MG63 (cell line): ENCODE data around the gene LRRC49. TPM values are rescaled to one million over a fixed set of nuclear protein-coding genes. Genes with fewer than 3 reads are reported as not detected.

Experiments
- DNase-seq: peaks from one replicate; pipeline ENCODE4 v3.0.0-alpha.2; 2020
- H3K27me3 ChIP-seq: fragments of 250-450 bp; sonication (Bioruptor Pico); 2 replicates; pipeline ENCODE4 v1.5.1; 2020; ENCODE audit warnings: mild to moderate bottlenecking, moderate library complexity
- H3K36me3 ChIP-seq: fragments of 250-450 bp; sonication (Bioruptor Pico); 2 replicates; pipeline ENCODE4 v1.5.1; 2020; ENCODE audit warnings: mild to moderate bottlenecking, moderate library complexity
- H3K4me3 ChIP-seq: fragments of 250-450 bp; sonication (Bioruptor Pico); 2 replicates; pipeline ENCODE4 v1.5.1; 2020; ENCODE audit warnings: mild to moderate bottlenecking, moderate library complexity
- H3K9me3 ChIP-seq: fragments of 250-450 bp; sonication (Bioruptor Pico); 2 replicates; pipeline ENCODE4 v1.5.1; 2020; ENCODE audit warnings: mild to moderate bottlenecking, moderate library complexity
- total RNA-seq: library from RNA; depleted of rRNA; stranded (reverse); fragments of >200 nt; shearing (Covaris generic); gene quantifications from 2 replicates; pipeline ENCODE4 v1.2.3, GENCODE V29; 2014; ENCODE audit warnings: low replicate concordance

The LRRC49 gene
- total RNA-seq, 1 experiment from 2014 or later: 8.3 TPM

DNA sequence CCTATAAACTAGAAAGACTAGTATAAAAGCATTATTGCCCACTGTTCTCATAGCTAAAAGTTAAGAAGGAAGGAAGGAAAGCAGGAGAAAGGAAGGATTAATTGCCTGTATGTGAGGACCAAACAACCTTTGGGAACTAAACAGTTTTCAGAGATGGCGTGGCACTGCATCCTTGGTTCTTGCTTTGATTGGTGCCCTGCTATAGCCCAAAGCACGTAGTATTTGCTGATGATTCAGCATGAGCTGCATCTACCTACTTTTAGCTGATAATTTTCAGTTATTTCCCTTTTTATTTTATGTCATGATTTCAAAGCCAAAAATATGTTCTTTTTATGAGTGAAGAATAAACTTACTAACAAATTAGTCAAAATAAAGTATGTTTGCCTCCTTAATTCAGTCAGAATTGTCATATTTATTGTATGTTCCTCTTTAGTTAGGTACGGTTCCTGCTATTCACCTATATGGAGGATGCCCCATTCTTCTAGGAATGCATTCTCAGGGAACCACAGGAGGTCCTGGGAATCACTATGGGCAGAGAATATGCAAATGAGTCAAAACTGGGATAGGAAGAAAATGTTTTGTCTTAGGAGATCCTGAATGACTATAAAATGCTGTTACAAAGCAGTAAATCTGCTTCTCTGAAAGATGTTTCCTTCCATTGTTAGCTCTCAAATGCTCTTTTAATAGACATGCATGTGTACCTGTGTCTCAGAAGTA, 157.2 kb downstream of the LRRC49 start:
- Histone ChIP-seq H3K4me3 (no peak overlapping the region), H3K27me3 (no peaks in the 10 kb centered on the region), H3K9me3 (peaks cover 9% of the 10 kb centered on the region), H3K36me3 (no peaks in the 10 kb centered on the region)
- DNase-seq: no peak

DNA sequence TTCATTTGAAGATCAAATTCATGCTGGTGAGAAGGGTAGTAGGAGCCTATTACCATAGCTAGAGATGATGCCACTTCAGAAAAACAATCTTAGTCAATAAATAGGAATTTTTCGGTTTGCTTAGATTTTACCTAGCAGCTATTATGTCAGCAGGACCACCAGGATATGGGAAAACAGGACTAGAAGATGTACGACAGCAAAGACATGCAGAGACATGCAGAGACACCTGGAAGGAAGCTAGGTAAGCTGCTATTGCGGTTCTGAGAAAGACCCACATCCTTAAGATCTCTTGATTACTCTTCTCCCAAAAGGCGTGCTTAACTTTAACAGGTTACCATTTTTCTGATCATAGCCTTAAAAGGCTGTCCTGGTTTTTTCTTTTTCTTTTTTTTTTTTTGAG, 157.8 kb downstream of the LRRC49 start:
- DNase-seq: no peak
- peaks cover 9% of the 10 kb centered on the region for H3K9me3 ChIP-seq
- H3K4me3 ChIP-seq: no peak overlapping the region
- no peaks in the 10 kb centered on the region for H3K36me3 ChIP-seq
- no peaks in the 10 kb centered on the region for H3K27me3 ChIP-seq

DNA sequence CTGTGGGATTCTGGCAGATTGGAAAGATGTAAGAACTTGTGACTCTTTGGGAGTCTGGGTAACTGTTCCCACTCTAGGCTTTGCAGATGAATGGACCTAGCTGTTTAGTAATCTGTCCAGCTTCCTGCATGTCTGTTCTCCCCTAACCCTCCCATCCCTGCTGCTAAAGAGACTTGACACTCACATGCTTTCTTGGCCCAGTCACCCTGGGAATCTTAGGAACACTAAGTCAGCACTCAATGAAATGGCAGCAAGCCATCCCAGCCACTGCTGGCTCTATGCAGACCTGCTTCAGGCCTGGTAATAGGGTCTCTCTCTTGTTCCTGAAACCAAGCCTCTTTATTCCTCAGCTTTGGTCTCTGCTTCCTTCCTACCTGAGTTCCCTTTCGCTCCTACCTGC, 158.9 kb downstream of the LRRC49 start:
- Histone ChIP-seq H3K9me3 (peaks cover 7% of the 10 kb centered on the region), H3K36me3 (no peaks in the 10 kb centered on the region; the same call in 1 of the 2 replicates), H3K27me3 (no peaks in the 10 kb centered on the region), H3K4me3 (no peak overlapping the region)
- DNase-seq: peak; percentile 77

DNA sequence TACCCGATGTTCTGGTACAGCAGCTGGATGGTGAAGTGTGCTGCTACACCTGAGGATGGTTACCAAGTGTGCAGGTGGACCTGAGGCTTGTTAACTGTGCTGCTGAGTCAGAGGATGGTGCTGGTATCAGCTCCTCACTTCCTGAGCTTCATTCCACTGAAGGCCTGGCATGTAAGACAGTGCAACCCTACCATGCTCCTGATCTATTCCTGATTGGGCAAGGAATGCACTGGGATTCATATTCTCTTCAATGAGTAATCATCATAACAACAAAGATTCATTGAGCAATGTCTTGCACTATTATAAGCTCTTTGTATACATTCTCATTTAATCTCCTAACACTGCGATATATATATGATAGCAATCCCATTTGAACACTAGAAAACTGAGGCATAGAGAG, 159.7 kb downstream of the LRRC49 start:
- H3K36me3 ChIP-seq: peaks cover 5% of the 10 kb centered on the region; the same call in 1 of the 2 replicates
- H3K27me3 ChIP-seq: no peaks in the 10 kb centered on the region
- DNase-seq: peak; percentile 66
- no peak overlapping the region for H3K4me3 ChIP-seq
- peaks cover 8% of the 10 kb centered on the region for H3K9me3 ChIP-seq

DNA sequence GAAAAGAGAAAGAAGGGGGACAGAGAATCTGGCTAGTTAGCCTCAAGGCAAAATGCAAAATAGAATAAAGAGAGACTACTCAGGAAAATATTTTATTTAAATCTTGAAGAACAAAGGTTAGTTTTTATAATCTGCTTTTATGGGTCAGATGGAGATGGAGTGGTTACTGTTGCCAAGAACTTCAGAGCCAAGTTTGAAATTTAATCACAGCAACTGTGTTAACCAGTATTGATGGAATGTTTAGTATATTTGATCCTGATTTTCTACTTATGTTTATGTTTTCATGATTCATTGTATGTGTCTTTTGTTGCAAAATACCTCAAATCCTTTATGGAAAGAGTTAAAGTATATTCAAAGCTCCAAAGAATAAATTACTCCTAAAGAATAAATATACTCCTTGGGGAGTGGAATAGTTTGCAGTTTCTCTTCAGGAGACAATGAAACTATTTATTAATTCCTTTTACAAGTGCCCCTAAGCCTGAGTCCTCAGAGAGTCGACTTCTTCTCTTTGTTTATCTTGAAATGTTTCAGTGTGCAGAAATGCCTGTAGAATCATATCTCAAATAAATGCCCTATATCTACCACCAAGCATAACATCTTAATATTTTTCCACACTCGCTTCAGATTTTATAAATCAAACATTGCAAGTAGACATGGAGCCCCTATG, 161.8 kb downstream of the LRRC49 start:
- H3K9me3 ChIP-seq: peaks cover 19% of the 10 kb centered on the region
- no peak for DNase-seq
- H3K27me3 ChIP-seq: no peaks in the 10 kb centered on the region
- no peak overlapping the region for H3K4me3 ChIP-seq
- H3K36me3 ChIP-seq: peaks cover 5% of the 10 kb centered on the region; the same call in 1 of the 2 replicates

DNA sequence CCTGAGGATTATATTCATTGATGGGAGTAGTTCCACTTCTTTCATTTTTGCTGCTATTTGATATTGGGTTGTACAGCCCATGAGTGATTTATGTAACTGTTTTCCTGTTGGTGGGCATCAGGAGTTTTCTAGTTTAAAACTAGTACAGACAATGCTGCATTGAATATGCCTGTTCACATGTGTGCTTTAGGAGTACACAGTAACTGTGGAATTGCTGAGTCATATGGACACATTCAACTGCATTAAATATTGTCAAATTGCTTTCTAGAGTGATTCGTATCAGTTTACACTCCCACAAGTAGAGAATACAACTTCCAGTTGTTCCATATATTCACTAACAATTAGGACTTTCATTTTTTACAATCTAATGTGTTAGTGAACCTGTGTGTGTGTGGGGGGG, 162.8 kb downstream of the LRRC49 start:
- H3K9me3 ChIP-seq: peaks cover 20% of the 10 kb centered on the region
- no peaks in the 10 kb centered on the region for H3K27me3 ChIP-seq
- no peak overlapping the region for H3K4me3 ChIP-seq
- H3K36me3 ChIP-seq: peaks cover 5% of the 10 kb centered on the region; the same call in 1 of the 2 replicates
- no peak for DNase-seq

DNA sequence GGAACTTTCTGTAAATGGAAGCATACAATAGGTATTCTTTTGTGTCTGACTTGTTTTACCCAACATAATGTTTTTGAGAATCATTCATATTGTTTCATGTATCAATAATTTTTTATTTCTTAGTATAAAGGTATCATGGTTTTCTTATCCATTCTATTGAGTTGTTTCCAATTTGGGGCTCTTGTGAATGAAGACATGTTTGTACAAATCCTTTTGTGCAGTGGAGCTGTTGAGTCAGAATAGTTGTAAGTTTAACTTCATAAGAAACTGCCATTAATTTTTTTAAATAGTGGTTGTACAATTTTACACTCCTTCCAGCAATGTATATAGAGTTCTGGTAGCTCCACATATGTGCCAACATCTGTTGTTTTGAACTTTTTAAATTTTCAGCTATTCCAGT, 163.5 kb downstream of the LRRC49 start:
- peaks cover 20% of the 10 kb centered on the region for H3K9me3 ChIP-seq
- peaks cover 5% of the 10 kb centered on the region; the same call in 1 of the 2 replicates for H3K36me3 ChIP-seq
- no peak overlapping the region for H3K4me3 ChIP-seq
- H3K27me3 ChIP-seq: no peaks in the 10 kb centered on the region
- no peak for DNase-seq

DNA sequence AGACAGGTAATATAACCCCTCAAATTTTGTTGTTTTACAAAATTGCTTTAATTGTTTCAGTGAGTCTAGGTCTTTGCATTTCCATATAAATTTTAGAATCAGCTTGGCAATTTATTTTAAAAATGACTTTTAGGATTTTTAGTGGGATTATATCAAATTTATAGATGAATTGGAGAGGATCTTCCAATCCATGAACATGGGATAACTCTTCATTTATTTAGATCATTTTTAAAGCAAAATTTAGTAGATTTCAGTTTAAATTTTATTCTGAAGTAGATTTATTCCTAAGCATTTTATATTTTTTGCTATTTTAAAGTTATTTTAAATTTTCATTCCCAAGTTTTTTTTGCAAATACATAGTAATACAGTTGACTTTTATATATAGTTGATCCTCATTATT, 164.5 kb downstream of the LRRC49 start:
- Histone ChIP-seq H3K9me3 (peaks cover 26% of the 10 kb centered on the region), H3K27me3 (no peaks in the 10 kb centered on the region), H3K36me3 (peaks cover 5% of the 10 kb centered on the region; the same call in 1 of the 2 replicates), H3K4me3 (no peak overlapping the region)
- no peak for DNase-seq

DNA sequence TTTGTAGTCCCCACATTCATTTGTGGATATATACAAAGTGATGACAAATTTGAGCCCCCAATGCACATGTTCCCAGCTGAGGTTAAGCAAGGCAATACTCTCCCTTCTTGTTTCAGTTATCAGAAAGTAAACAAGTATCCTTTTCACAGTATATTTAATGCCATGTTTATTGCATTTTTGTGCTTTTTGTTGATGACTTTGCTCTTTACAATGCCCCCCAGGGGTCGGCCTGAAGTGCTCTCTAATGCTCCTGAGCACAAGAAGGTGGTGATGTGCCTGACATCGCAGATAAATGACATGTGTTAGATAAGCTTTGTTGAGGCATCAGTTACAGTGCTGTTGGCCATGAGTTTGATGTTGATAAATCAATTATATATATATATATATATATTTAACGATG, 165.0 kb downstream of the LRRC49 start:
- Histone ChIP-seq H3K4me3 (no peak overlapping the region), H3K36me3 (peaks cover 5% of the 10 kb centered on the region; the same call in 1 of the 2 replicates), H3K9me3 (peaks cover 26% of the 10 kb centered on the region), H3K27me3 (no peaks in the 10 kb centered on the region)
- DNase-seq: no peak

DNA sequence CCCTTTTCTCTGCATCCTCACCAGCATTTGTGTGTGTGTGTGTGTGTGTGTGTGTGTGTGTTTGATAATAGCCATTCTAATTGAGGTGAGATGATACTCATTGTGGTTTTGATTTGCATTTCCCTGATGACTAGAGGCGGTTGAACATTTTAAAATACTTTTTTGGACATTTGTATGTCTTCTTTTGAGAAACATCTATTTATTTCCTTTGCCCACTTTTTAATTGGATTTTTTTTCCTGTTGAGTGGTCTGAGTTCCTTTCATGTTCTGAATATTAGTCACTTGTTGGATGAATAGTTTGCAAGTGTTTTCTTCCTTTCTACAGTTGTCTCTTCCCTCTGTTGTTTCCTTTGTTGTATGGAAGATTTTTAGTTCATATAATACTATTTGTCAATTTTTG, 168.4 kb downstream of the LRRC49 start:
- Histone ChIP-seq H3K36me3 (peaks cover 5% of the 10 kb centered on the region; the same call in 1 of the 2 replicates), H3K9me3 (peaks cover 26% of the 10 kb centered on the region), H3K4me3 (no peak overlapping the region), H3K27me3 (no peaks in the 10 kb centered on the region)
- DNase-seq: no peak

DNA sequence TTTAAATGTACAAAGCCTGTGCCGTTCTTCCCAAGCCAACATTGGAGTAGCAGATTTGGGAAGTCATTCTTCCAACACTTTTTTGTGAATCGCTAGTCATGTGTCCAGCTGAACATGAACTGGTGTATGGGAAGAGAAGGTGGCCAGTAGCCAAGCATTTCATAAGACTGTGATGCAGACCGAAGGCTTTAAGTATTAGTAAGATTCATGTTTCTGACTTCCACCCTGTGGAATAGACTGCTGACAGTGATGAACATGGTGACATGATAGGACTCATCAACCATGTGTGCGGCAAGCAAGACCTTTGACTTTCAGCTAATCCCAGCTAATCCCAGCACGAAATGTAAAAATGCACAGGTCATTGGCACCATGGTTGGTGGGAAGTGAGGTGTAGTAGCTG, 174.4 kb downstream of the LRRC49 start:
- no peaks in the 10 kb centered on the region for H3K36me3 ChIP-seq
- DNase-seq: peak; percentile 15
- H3K9me3 ChIP-seq: peaks cover 3% of the 10 kb centered on the region
- H3K4me3 ChIP-seq: no peak overlapping the region
- no peaks in the 10 kb centered on the region for H3K27me3 ChIP-seq

DNA sequence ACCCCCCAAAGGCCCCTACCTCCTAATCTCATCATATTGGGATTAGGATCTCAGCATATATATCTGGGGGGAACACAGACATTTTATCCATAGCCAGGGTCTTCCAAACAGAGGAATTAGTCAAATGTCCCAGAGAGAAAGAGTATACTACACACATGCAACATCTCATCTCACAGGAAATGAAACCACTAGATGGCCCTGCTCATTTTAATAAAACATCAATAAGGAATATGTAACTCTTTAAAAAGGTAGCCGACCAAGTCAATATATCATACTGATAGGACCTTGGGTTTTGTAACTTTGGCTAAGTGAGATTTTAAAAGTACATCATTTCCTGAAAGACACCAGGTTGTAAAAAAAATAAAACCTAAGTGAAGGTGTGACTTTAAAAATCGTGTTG, 177.1 kb downstream of the LRRC49 start:
- DNase-seq: no peak

DNA sequence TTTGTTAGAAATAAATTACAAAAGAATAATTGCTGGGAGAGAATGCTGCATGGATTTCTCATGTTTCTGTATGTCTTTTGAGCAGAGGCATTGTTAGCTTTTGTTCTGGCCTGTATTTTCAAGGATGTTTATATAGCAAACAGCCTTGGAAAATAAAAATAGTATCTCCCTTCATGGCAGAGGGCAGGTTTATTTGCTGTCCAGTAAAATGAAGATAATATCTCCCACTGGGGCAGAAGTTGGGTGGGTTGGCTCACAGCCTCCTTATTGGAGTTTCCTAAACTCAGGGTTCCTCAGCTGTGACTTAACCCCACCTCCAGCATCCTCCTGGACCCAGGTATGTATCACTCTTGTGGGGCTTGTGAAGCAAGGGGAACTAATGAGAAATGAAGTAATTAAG, 178.9 kb downstream of the LRRC49 start:
- no peak overlapping the region for H3K4me3 ChIP-seq
- H3K36me3 ChIP-seq: no peaks in the 10 kb centered on the region; the same call in 1 of the 2 replicates
- H3K27me3 ChIP-seq: no peaks in the 10 kb centered on the region
- no peak for DNase-seq
- peaks cover 18% of the 10 kb centered on the region for H3K9me3 ChIP-seq

More for the DNA sequence above, 177.1 kb downstream of the LRRC49 start:
- H3K36me3 ChIP-seq: no peaks in the 10 kb centered on the region; the same call in 1 of the 2 replicates
- no peak overlapping the region for H3K4me3 ChIP-seq
- H3K27me3 ChIP-seq: no peaks in the 10 kb centered on the region
- H3K9me3 ChIP-seq: peaks cover 6% of the 10 kb centered on the region

DNA sequence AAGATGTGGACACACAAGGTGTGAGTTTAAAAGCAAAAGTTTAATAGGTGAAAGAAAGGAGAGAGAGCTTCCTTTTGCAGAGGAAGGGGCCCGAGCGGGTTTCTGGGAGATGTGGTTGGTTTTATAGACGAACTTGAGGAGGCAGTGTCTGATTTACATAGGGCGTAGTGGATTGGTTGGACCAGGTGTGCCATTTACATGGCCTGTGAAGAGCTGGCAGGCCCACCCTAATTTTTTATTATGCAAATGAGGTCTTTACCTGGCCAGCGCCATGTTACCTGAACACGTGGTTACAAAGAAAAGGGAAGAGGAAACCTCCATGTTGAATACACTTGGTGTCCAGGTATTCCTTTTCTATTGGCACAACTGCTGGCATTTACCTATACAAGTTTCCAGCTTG, 179.8 kb downstream of the LRRC49 start:
- Histone ChIP-seq H3K36me3 (no peaks in the 10 kb centered on the region; the same call in 1 of the 2 replicates), H3K9me3 (peaks cover 22% of the 10 kb centered on the region), H3K4me3 (no peak overlapping the region), H3K27me3 (no peaks in the 10 kb centered on the region)
- DNase-seq: no peak

DNA sequence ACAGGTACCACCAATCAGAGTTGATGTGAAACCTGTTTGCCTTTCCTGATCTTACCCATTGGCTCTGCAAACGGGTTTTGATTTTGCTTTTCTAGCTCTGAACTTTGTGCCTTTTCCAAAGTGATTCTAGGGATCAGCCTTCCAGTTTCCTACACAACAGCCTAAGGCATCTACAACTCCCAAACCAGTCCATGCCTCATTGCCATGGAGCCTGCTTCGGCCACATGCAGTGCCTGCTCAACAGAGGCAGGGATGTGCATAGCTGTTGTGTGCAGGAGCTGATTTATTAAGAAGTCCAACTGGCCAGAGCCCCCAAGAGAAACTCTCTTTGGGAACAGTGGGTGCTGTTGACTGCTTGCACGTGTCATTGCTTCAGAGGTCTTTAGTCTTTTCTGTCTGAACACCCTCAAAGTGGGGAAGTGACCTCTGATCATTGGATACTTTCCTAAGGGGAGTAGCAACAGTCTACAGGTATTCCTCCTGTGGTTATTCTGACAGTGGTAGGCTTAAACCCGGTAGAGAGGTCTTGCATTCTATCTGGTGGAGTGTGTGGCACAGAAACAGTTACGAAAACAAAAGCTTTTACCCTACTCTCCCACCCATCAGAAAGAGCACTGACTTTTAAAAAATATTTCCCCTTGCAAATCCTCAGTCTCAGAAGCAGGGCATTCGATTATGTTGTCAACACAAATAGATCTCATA, 186.0 kb downstream of the LRRC49 start:
- no peaks in the 10 kb centered on the region; the same call in 1 of the 2 replicates for H3K36me3 ChIP-seq
- DNase-seq: no peak
- no peaks in the 10 kb centered on the region for H3K27me3 ChIP-seq
- H3K4me3 ChIP-seq: no peak overlapping the region
- H3K9me3 ChIP-seq: peaks cover 27% of the 10 kb centered on the region

DNA sequence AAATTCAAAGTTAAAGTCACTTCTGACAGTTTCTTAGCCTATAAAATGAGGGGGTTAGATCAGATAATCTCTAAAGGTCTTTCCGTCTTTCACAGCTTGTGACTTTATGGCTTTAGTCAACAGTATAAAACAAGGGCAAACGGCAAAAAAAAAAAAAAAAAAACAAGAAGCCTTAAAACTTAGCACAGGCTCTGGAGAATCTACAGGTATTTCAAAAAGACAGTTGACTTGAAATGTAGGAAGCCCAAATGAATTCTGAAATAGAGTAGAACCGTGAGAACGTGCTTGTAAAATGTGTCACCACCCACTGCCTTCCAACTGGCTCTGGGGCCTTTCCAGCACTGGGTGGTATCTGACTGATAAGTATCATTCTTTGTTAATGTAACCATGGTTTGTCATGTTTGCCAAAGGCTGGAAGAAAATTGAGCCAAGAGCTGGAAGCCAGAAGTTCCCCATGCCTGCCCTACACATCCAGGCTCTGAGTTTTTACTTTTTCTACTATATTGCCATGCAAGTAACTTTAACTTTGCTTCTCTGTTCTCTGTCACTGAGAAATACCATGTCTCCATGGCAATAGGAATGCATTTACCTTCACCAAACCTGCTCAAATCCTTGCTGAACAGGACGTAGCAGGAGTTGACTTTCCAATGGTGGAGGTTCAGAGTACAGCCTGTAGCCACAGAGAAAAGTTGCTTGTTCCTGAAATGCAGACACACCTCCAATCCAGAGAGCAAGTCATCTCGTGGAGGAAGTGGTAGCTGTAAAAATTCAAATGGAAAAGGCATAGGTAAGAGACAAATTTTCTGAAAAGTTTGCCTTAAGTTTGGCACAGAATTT, 186.8 kb downstream of the LRRC49 start:
- H3K4me3 ChIP-seq: no peak overlapping the region

More for the DNA sequence above, 186.8 kb downstream of the LRRC49 start:
- peak; percentile 96 for DNase-seq
- Histone ChIP-seq H3K27me3 (no peaks in the 10 kb centered on the region), H3K36me3 (no peaks in the 10 kb centered on the region; the same call in 1 of the 2 replicates), H3K9me3 (peaks cover 24% of the 10 kb centered on the region)
